ENCODE data around the gene EBF3.

Gene EBF3

DNA sequence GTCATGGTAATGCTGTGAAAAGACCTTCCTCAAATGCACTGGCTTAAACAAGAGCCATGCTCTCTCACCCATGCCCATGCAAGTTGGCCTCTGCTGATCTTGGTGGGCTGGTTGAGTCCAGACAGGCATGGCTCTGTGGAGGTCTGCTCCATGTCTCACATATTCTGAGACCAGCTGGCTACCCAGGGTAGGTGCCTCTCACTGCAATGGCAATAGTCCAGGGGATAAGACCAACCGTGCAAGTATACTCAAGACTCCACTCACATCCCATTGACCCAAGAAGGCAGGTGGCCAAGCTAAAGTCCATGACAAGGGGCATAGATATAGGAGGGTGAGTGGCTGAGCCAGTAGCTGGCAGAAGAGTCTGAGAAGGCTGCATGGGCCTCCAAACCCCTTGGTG is 14.2 kb upstream of the EBF3 start:
- Mint-ChIP-seq H3K4me1 (ENCODE audit: low read depth) (no peaks in the 10 kb centered on the region), H3K36me3 (peaks cover 9% of the 10 kb centered on the region), H3K4me3 (no peak overlapping the region), H3K27me3 (peaks cover 60% of the 10 kb centered on the region), H3K9me3 (ENCODE audit: low read depth) (peaks cover 17% of the 10 kb centered on the region), H3K27ac (no peak overlapping the region)

DNA sequence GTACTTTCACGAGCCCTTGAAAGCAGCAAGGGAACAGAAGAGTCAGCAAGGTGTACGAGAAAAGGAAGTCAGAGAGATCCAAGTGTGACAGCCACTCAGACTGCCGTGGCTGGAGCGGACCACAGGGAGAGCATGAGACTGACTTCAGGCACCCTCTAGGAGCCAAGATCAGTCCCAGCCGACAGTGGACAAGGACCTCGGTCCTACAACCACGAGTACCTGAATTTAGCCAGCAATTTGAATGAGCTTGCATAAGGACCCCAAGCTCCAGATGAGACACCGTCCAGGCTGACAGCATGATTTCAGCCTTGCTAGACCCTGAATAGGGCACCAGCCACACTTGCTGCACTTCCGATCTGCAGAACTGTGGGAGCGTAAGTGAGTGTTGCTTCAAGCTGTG is 13.7 kb upstream of the EBF3 start:
- Mint-ChIP-seq H3K4me1 (ENCODE audit: low read depth) (no peaks in the 10 kb centered on the region), H3K27me3 (peaks cover 56% of the 10 kb centered on the region)

DNA sequence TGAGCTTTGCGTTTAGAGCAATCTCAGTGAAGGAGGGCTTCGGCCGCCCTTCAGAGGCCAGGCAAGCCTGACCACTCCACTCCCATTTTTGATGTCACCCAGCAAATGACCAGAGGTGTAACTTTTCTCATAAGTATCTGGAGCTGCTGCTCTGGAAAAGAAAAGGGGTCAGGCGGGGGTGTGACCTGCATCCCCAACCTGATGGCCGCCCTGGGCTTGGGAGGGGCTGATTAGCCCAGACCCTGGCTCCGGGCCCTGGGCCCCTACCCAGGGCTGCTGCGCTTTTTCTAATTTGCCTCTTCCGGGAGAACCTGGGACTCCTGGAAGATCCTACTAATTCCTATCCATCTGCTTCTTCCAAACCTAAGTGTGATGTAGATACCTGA is 9.6 kb upstream of the EBF3 start:
- Mint-ChIP-seq H3K4me3 (peak overlapping the region; percentile 9), H3K27ac (no peak overlapping the region), H3K36me3 (peaks cover 2% of the 10 kb centered on the region), H3K27me3 (peaks cover 53% of the 10 kb centered on the region), H3K9me3 (ENCODE audit: low read depth) (no peaks in the 10 kb centered on the region), H3K4me1 (ENCODE audit: low read depth) (peaks cover 18% of the 10 kb centered on the region)

More for the DNA sequence above, 13.7 kb upstream of the EBF3 start:
- Mint-ChIP-seq H3K4me3 (no peak overlapping the region), H3K9me3 (ENCODE audit: low read depth) (peaks cover 11% of the 10 kb centered on the region), H3K27ac (no peak overlapping the region), H3K36me3 (peaks cover 5% of the 10 kb centered on the region)

DNA sequence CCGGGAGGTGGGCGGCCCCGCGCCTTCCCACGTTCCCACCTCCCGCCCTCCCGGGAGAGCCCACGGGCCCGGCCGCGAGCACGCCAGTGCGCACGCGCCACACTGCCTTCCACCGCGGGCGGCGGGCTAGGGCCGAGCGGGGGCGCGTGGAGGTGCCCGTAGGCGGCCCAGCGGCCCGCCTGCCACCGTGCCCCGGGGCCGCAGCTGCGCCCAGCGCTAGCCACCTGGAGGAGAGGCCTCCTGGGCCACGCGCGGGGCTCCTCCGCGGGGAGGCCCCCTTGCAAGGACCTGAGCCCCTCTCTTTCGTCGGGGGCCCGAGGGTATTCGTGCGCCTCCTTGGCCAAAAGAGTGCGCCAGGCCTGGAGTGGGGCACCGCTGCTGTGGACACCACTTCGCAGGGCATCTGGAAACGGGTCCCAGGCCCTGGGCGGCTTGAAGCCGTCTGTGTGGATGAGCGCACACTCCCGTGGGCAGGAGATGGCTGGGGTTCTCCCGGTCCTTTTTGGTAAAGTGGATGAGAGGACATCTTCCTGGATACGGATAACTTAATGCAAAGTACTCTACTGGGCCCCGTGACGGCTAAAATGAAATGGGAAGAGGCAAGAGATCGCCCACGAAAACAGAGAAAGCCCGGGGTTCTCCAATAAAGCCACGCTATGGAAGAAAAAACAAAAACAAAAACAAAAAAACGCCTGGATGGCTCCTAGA is 9.0 kb upstream of the EBF3 start:
- Mint-ChIP-seq H3K9me3 (ENCODE audit: low read depth) (no peaks in the 10 kb centered on the region), H3K4me3 (no peak overlapping the region), H3K27me3 (peaks cover 50% of the 10 kb centered on the region), H3K36me3 (peaks cover 2% of the 10 kb centered on the region), H3K27ac (no peak overlapping the region), H3K4me1 (ENCODE audit: low read depth) (peaks cover 18% of the 10 kb centered on the region)

DNA sequence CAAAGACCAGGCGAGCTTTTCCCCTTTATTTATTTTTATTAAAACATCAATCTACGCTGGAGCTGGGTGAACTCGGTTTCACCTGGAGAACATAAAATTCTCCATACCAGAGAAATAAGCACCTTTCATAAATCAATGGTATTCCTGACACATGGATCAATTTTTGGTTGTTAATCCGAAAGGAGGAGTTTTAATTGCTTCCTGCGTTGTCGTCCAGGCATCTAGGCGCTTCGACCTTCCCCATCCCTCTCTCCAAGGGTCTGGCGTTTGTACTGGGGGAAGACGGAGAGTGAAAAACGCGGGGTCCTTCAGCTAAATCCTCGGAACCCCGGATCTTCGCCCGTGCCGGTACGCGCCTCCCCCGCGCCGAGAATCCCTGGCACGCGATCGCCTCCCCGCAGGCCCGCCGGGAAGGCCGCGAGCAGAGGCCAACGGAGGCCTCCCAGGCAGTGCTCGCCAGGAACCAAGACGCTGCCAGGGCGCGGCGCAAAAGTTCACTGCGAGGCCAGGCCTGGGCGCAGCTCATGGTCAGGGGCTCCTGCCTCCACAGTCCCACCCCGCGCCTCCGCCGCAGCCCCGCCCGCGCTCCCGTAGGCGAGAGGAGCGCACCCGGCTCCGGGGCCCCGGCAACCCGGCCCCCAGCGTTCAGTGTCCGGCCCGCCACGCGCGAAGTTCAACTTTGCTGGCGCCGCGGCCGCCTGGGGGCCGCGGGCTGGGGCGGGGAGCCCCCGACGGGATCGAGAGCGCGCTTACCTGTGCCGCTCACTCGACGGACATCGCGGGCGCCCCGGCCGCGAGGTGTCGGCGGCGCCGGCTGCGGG is 8.3 kb upstream of the EBF3 start:
- Mint-ChIP-seq H3K27ac (no peak overlapping the region), H3K36me3 (peaks cover 2% of the 10 kb centered on the region), H3K4me3 (peak overlapping the region; percentile 70), H3K4me1 (ENCODE audit: low read depth) (peaks cover 18% of the 10 kb centered on the region), H3K9me3 (ENCODE audit: low read depth) (no peaks in the 10 kb centered on the region), H3K27me3 (peaks cover 46% of the 10 kb centered on the region)

DNA sequence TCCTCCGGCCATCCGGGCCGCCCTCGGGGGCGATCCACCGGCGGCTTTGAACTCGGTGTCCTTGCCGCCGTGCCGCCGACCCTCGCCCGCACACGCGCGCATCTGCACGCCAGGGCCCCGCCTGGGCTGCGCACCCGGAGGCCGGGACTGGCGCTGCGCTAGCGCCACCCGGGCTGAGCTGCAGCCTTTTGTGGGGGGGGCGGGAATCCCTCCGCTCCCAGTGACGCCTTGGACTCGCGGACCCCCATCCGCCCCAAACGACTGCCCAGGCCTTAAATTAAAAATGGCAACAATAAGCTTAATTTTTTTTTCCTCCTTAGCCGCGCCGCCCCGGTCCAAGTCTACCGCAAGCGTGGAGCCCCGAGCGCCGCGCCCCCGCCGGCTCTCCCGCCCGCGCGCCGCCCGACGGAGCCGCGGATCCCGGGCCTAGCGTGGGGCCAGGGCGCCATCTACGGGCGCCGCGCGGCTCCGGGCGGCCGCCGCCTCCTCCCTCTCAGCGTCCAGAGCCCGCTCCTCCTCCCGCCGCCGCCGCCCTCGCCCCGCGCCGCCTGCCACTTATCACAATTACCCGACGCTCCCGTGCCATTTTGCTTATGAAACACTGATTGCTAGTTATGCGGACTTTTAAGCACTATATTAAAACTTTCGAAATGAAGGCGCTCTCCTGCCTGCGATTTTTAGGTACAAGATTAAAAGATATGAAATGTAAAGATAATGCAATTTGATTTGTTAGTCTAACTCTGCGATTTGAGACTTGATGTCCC is 7.5 kb upstream of the EBF3 start:
- Mint-ChIP-seq H3K27ac (no peak overlapping the region), H3K36me3 (peaks cover 2% of the 10 kb centered on the region), H3K27me3 (peaks cover 38% of the 10 kb centered on the region), H3K4me3 (peak overlapping the region; percentile 70), H3K4me1 (ENCODE audit: low read depth) (peaks cover 18% of the 10 kb centered on the region), H3K9me3 (ENCODE audit: low read depth) (no peaks in the 10 kb centered on the region)

DNA sequence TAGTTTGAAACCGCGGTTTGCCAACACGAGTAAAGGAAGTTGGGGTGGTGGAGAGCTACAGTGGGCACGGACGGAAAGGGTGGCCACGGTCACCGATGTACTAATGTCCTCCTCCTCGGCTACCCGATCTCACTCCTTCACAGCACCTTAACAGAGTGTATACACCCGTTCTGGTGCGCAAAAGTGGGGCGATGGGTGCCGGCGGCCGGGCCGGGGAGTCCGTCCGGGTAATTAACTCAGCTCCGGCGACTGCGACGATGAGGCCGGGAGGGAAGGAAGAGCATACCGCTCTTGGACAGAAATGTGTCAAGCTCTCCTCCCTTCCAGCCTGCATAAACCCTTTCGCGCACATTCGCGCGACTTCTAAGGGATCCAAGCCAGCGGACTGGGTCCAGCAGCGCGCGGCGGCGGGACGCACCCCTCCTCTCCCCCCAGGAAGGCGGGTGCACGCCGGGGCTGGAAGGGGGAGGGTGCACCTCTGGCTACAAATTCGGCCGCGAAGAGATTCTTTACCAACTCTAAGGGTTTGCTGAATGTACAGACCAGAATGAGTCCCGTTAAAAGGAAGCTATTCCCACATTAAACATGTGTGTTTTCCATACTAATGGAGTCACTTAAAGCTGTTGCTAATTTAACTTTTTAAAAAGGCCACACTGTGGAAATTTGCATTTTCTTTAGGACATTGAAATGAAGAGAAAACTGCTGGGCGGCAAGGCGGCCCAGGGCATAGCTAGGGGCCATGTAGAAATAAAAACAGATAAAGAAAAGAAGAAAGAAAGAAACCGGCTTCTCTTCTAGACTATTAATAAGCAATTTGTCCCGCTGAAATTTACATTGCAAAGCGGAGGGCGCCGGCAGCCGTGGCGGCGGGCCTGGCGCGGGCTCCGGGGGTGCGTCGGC is 6.6 kb upstream of the EBF3 start:
- H3K36me3 Mint-ChIP-seq = peaks cover 2% of the 10 kb centered on the region
- H3K27ac Mint-ChIP-seq = peak overlapping the region; percentile 22
- peaks cover 40% of the 10 kb centered on the region for H3K27me3 Mint-ChIP-seq
- H3K9me3 Mint-ChIP-seq (ENCODE audit: low read depth) = no peaks in the 10 kb centered on the region
- peak overlapping the region; percentile 64 for H3K4me3 Mint-ChIP-seq
- peaks cover 25% of the 10 kb centered on the region for H3K4me1 Mint-ChIP-seq (ENCODE audit: low read depth)

DNA sequence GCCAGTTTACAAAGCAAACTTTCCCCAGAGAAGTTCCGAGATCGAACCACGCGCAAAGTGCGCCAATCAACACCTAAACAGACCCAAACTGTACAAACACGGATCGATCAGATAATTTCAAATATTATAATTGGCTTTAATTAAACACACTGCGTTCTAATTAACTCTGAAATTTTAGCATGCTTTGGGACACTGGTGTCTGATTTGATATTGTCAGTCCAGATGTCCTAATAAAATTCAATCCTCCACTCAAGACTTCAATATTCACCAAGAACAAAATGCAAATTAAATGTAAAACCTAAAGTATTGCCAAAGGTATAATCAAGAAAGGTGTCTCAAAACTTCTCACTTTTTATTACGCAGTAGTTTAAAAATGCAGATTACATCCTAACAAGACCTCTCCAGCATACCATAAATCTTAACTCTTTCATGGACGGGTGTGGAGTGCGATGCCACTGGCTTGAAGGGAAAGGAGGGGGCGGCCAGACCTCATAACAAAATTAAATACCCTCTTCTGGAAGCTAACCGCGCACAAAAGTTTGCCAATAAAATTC is 5.9 kb upstream of the EBF3 start:
- peak overlapping the region; percentile 31 for H3K4me3 Mint-ChIP-seq
- H3K27ac Mint-ChIP-seq = peak overlapping the region; percentile 2
- H3K4me1 Mint-ChIP-seq (ENCODE audit: low read depth) = peaks cover 29% of the 10 kb centered on the region
- H3K36me3 Mint-ChIP-seq = peaks cover 2% of the 10 kb centered on the region
- H3K27me3 Mint-ChIP-seq = peaks cover 33% of the 10 kb centered on the region
- H3K9me3 Mint-ChIP-seq (ENCODE audit: low read depth) = no peaks in the 10 kb centered on the region

DNA sequence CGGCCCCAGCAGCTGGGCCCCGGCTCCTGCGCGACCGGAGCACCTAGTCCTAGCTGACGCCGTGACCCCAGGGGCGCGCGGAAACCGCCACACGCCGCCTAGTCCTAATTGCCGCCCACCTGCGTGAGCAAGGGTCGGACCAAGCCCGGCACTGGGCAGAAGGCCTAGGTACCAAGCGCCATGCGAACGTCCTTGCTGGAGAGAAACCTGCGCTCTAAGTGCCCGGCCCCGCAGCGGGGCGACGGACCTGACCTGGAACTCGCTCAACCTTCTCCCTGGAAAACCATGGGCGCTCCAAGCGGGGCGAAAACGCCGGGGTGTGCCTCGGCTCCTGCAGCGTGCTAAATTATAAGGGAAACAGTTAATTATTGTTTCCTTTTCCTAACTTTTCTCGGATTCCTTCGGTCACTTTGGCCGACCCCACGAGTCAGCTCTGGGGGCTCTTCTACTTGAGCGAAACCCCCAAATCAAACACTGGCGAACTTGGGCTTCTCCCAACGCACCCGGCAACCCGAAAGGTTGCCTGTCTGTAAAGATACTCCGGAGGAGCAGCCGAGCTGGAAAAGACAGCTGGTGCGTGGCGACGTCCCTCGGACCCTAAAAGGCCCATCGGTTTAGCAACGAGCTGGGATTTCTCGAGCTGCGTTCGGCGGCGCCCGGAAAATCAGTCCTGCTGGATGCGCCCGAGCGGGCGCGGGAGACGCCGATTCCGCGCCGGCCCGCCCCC is 5.3 kb upstream of the EBF3 start:
- Mint-ChIP-seq H3K4me1 (ENCODE audit: low read depth) (peaks cover 31% of the 10 kb centered on the region), H3K27me3 (peaks cover 30% of the 10 kb centered on the region), H3K36me3 (peaks cover 2% of the 10 kb centered on the region), H3K4me3 (peak overlapping the region; percentile 31), H3K9me3 (ENCODE audit: low read depth) (no peaks in the 10 kb centered on the region), H3K27ac (no peak overlapping the region)

DNA sequence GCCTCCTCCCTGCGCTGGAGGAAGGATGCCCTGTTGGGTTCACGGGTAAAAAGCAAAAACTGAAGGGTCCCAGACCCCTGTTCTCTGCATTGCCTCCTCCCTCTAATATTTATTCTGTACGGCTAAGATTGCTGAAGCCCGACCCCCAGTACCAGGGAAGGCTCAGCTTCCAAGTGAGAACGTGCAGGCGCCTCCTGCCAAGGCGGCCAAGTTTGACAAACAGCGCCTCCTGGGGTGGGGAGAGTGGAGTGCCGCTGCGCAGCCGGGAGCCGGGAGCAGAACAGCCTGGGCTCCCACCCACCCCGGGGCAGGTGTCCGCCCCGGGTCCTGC is 4.7 kb upstream of the EBF3 start:
- no peak overlapping the region for H3K4me3 Mint-ChIP-seq
- H3K36me3 Mint-ChIP-seq = peaks cover 2% of the 10 kb centered on the region
- H3K27ac Mint-ChIP-seq = no peak overlapping the region
- H3K27me3 Mint-ChIP-seq = peaks cover 25% of the 10 kb centered on the region
- no peaks in the 10 kb centered on the region for H3K9me3 Mint-ChIP-seq (ENCODE audit: low read depth)
- H3K4me1 Mint-ChIP-seq (ENCODE audit: low read depth) = peaks cover 31% of the 10 kb centered on the region

DNA sequence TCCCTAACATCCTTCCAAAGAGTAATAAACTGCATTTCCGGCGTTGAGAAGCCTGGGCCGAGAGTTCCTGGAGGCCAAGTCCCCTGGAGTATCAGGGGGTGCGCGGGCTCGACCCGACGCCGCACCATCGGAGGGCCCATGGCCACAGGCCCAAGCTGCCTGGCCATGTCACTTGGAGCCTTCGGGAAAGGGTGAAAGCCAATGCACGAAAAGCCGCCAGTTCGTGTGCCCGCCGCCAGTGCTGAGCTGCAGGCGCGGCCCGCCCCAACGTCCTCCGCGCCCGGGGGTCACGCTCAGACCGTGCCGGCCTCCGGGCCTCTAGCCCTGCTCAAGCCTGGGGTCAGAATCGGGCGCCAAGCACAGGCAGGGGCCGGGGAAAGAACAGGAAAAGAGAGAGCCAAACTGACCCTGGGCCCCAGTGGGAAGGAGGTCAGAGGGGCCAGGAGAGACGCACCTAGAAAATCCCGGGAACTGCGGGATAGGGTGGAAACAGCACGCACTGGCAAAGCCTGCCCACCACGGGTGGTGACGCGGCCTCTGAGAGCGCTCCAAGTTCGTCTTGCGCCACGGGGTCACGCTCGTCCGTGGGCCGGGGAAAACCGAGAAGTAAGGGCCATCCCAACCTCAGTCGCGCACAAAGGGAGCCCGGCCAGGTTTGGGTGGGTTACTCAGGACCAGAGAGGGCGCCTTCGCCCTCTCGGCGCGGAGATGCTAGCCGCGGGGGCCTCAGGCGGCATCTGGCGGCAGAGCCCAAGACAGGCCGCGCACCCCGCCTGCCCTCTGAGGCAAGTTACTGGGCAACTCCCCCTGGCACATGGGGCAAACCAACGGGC is 4.2 kb upstream of the EBF3 start:
- peaks cover 22% of the 10 kb centered on the region for H3K27me3 Mint-ChIP-seq
- H3K36me3 Mint-ChIP-seq = peaks cover 2% of the 10 kb centered on the region
- no peaks in the 10 kb centered on the region for H3K9me3 Mint-ChIP-seq (ENCODE audit: low read depth)
- peaks cover 32% of the 10 kb centered on the region for H3K4me1 Mint-ChIP-seq (ENCODE audit: low read depth)
- H3K27ac Mint-ChIP-seq = no peak overlapping the region
- no peak overlapping the region for H3K4me3 Mint-ChIP-seq

DNA sequence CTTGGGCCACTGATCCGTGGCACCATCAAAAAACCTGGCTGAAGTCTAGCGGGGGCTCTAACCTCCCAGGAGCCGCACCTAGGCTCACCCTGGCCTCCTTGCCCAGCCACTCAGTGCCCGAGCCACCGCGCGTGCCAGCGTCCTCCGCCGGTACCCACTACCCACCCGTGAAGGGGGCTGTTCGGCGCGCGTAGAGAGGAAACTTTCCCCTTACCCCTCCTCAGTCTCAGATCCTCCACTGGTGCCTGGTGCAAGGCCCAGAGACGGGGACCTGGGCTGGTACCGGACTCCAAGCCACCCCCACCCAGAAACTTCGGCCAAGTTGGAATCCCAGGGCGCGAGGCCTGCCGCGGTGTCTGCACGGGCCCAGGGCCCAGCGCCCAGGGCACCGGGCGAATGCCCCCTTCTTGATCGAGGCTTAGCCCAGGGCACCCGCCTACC is 3.5 kb upstream of the EBF3 start:
- Mint-ChIP-seq H3K27me3 (peaks cover 25% of the 10 kb centered on the region), H3K9me3 (ENCODE audit: low read depth) (no peaks in the 10 kb centered on the region), H3K4me1 (ENCODE audit: low read depth) (peaks cover 37% of the 10 kb centered on the region), H3K4me3 (no peak overlapping the region), H3K27ac (no peak overlapping the region), H3K36me3 (peaks cover 2% of the 10 kb centered on the region)
